Esophagus muscularis mucosa (tissue), 4 donors: ENCODE measurements around the gene EN1. TPM values are rescaled to one million over a fixed set of nuclear protein-coding genes. Genes with fewer than 3 reads are reported as not detected.

Experiments
- DNase-seq: peaks from one replicate; pipeline ENCODE4 v3.0.0-alpha.2; 2017; ENCODE audit errors: extremely low spot score
- H3K27ac ChIP-seq, 4 donors: fragments of 200-600 bp; sonication (generic); replicated peaks in 1 of 4; 1 replicate in 3 of 4; 2 replicates in 1 of 4; pipeline ENCODE4 v1.5.1; 2016 to 2019; ENCODE audit warnings: mild to moderate bottlenecking in 1 of 4
- H3K27me3 ChIP-seq, 4 donors: fragments of 200-600 bp; sonication (generic); one replicate each; pipeline versions ENCODE4 v1.5.1 to v1.6.0; 2016 to 2019
- H3K36me3 ChIP-seq, 4 donors: fragments of 200-600 bp; sonication (generic); one replicate each; pipeline ENCODE4 v1.5.1; 2016 to 2019
- H3K4me1 ChIP-seq, 4 donors: fragments of 200-600 bp; sonication (generic); one replicate each; pipeline ENCODE4 v1.5.1; 2016 to 2019
- H3K4me3 ChIP-seq, 4 donors: fragments of 200-600 bp; sonication (generic); 1 replicate in 2 of 4; 2 replicates in 2 of 4; pipeline ENCODE4 v1.5.1; 2016 to 2019; ENCODE audit warnings: mild to moderate bottlenecking in 4 of 4, moderate library complexity in 1 of 4
- H3K9me3 ChIP-seq, 4 donors: fragments of 200-600 bp; sonication (generic); 1 replicate in 3 of 4; 2 replicates in 1 of 4; pipeline ENCODE4 v1.5.1; 2016 to 2019
- CTCF ChIP-seq, 3 experiments: fragments of 200-600 bp in 2 of 3; fragments of 450-650 bp in 1 of 3; sonication (generic) in 2 of 3; IDR thresholded peaks; one replicate each; pipeline ENCODE4 v1.5.1; 2017 to 2019; ENCODE audit warnings: antibody characterized with exemption in 3 of 3, mild to moderate bottlenecking in 2 of 3, moderate library complexity in 1 of 3
- EP300 ChIP-seq: sonication (generic); formaldehyde crosslinking; IDR thresholded peaks from one replicate; pipeline ENCODE4 v1.6.1; 2017; ENCODE audit warnings: antibody characterized with exemption
- POLR2A ChIP-seq: fragments of 450-650 bp; IDR thresholded peaks from one replicate; pipeline ENCODE4 v1.6.1; 2017; ENCODE audit warnings: antibody characterized with exemption, moderate library complexity, mild to moderate bottlenecking, low read depth
- POLR2AphosphoS5 ChIP-seq, 2 donors: sonication (generic); formaldehyde crosslinking; IDR thresholded peaks; one replicate each; pipeline ENCODE4 v1.6.1; 2017; ENCODE audit warnings: antibody characterized with exemption in 2 of 2
- WGBS: methylation state at CpG from one replicate; pipeline ENCODE4 v1.1.5; 2018; 5-methylcytosine and 5-hydroxymethylcytosine counted together
- intact Hi-C: fragments of 100-400 bp; cut with DNase I; formaldehyde crosslinking; loops from one replicate; pipeline ENCODE4 v1.15.1; 2023
- total RNA-seq, 4 donors: library from RNA; depleted of rRNA; stranded (reverse); fragments of >200 nt; gene quantifications; one replicate each; pipeline versions ENCODE4 v1.1.0 to v1.2.1, GENCODE V29; 2016

The EN1 gene
- total RNA-seq, 4 donors from 2014 or later = 0.11 to 0.17 (median 0.13) TPM; not detected in 1

- Histone ChIP-seq H3K4me3 (peak overlapping the region in 2 of 4 donors; percentile 44), H3K27ac (no peak overlapping the region), H3K9me3 (no peaks in the 10 kb centered on the region), H3K36me3 (no peaks in the 10 kb centered on the region), H3K4me1 (peaks cover 31 to 74% (median 56%) of the 10 kb centered on the region in 4 donors), H3K27me3 (peaks cover 3 to 100% (median 84%) of the 10 kb centered on the region in 4 donors)
- intact Hi-C loops = no loop called here
- 6% methylated on average over 31 of the region's 46 CpGs for WGBS
- no peak for TF ChIP-seq EP300
- no peak for TF ChIP-seq POLR2A
- no peak for TF ChIP-seq CTCF (IDR thresholded peaks at IDR 0.05)
- no peak for TF ChIP-seq POLR2AphosphoS5 (IDR thresholded peaks at IDR 0.05)
- no peak for DNase-seq
Measured at GRCh38 chr2:118848381-118849225, 1.2 kb upstream of the EN1 start.

DNA sequence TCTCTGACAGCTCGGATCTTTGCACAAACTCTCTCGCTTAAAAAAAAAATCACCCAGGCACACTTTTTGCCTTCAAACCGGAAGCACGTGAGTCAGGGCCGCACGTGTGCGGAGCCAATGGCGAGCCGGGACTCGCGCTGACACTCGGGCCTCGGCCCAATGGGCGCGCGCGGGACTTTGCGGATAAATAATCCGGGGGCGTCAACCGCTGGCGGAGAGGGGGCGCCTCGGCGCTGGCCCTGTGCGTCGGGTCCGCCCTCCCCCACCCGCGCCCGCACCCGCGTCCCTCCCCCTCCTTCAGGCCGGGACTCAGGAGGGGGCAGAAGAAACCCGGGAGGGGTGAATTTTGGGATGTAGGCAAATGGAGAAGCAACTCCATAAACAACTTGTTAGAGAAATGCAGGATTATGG lies 319 bp upstream of the EN1 start:
- peak overlapping the region; percentile 36 to 49 (median 44) for H3K4me3 ChIP-seq
- no peaks in the 10 kb centered on the region for H3K36me3 ChIP-seq

DNA sequence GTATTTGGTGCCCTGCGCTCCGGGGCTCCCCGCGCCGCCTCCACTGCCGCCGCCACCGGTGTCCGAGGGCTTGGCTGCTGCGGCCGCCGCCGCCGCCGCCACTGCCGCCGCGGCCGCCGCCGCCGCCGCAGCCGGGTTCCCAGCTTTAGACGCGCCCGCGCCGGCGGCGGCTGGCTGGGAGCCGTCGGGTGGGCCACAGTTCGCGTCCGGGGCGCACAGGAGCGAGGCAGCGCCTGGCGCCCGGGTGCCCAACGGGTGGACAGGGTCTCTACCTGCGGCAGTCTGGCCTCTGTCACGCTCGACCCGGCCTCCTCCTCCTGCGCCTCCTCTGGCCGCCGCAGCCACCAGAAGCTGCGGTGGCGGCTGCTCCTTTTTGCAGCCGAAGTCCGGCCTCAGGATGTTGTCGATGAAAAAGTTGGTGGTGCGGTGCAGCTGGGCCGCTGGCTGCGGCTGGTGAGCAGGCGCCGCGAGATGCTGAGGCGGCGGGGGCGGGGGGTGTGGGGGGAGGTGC lies 951 bp downstream of the EN1 start:
- H3K4me1 ChIP-seq = peaks cover 38 to 79% (median 64%) of the 10 kb centered on the region in 4 donors
- peak overlapping the region; percentile 36 to 53 (median 46) for H3K4me3 ChIP-seq
- H3K36me3 ChIP-seq = no peaks in the 10 kb centered on the region
- no peak for TF ChIP-seq EP300
- no peak for TF ChIP-seq POLR2A
- TF ChIP-seq CTCF (IDR thresholded peaks at IDR 0.05) = no peak
- no peak for TF ChIP-seq POLR2AphosphoS5 (IDR thresholded peaks at IDR 0.05)
- intact Hi-C loops = no loop called here
- peaks cover 4 to 100% (median 87%) of the 10 kb centered on the region in 4 donors for H3K27me3 ChIP-seq
- no peak overlapping the region for H3K27ac ChIP-seq
- DNase-seq = no peak
- H3K9me3 ChIP-seq = no peaks in the 10 kb centered on the region
- WGBS = 0% methylated on average over 21 of the region's 63 CpGs

More for the DNA sequence above, 319 bp upstream of the EN1 start:
- DNase-seq = no peak
- Histone ChIP-seq H3K4me1 (peaks cover 34 to 74% (median 56%) of the 10 kb centered on the region in 4 donors), H3K9me3 (no peaks in the 10 kb centered on the region), H3K27me3 (peaks cover 2 to 100% (median 84%) of the 10 kb centered on the region in 4 donors), H3K27ac (no peak overlapping the region)
- WGBS = 1% methylated on average over 19 of the region's 35 CpGs
- TF ChIP-seq POLR2AphosphoS5 (IDR thresholded peaks at IDR 0.05) (no peak), POLR2A (no peak), CTCF (IDR thresholded peaks at IDR 0.05) (no peak), EP300 (no peak)
- intact Hi-C loops = no loop called here

DNA sequence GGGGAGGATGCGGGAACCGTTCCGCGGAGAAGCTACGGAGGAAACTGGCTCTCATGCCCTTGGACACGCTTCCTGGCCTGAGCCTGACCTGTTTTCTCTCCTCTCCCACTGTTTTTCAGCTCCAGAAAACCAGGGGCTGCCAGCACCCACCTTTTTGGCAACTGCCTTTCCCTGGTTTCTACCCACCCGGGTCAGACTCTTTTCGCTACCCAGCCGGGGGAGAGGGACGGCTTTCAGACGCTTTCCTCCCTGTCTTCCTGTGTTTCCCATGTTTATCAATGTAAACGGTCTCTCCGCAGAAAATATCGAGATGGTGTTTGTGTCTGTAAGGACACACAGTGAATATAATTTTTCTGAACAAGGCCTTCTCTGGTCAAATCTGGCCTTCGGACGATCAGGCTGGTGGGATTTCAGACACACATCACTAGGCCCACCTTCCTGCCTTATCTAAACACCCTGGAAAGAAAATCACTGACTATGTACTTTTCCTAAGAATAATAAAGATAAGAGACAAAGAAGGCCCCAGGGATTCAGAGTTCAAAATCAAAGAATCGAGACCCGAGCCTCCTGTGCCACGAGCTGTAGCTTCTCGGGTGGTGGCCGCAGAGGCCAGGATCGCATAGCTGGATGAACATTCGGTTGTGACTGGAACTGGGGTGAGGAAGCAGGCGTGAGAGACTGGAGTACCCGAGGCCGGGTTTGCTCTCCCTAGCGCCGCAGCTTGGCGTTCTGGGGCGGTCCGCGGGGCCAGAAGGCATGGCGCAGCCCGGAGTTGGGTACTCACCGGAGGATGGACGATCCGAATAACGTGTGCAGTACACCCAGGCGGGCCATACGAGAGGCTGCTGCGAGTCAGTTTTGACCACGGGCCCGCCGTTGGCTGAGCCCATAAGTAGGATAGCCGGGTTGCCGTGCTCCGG lies 1.7 kb downstream of the EN1 start:
- no peak overlapping the region for H3K27ac ChIP-seq
- DNase-seq = no peak
- peaks cover 4 to 100% (median 89%) of the 10 kb centered on the region in 4 donors for H3K27me3 ChIP-seq
- WGBS = 11% methylated on average over 38 of the region's 47 CpGs
- peaks cover 38 to 81% (median 66%) of the 10 kb centered on the region in 4 donors for H3K4me1 ChIP-seq
- intact Hi-C loops = no loop called here
- TF ChIP-seq POLR2A = no peak
- TF ChIP-seq EP300 = no peak
- no peak for TF ChIP-seq POLR2AphosphoS5 (IDR thresholded peaks at IDR 0.05)
- no peak for TF ChIP-seq CTCF (IDR thresholded peaks at IDR 0.05)
- no peaks in the 10 kb centered on the region for H3K36me3 ChIP-seq
- peak overlapping the region in 2 of 4 donors; percentile 44 to 53 for H3K4me3 ChIP-seq
- H3K9me3 ChIP-seq = no peaks in the 10 kb centered on the region
